GM18502 (cell line): ENCODE data around the gene ZNF410.
"Not testable (repeated sequence)": the region's sequence is repeated elsewhere in the genome, so short reads cannot be mapped to it uniquely, and the experiment has no call there.

ENCODE experiments used
- ATAC-seq: cut with Tn5 transposase; IDR thresholded peaks from one replicate; pipeline ENCODE4 v1.9.1; 2021; ENCODE audit warnings: mild to moderate bottlenecking; ENCODE audit not compliant: unreplicated experiment, poor library complexity

The ZNF410 gene

DNA sequence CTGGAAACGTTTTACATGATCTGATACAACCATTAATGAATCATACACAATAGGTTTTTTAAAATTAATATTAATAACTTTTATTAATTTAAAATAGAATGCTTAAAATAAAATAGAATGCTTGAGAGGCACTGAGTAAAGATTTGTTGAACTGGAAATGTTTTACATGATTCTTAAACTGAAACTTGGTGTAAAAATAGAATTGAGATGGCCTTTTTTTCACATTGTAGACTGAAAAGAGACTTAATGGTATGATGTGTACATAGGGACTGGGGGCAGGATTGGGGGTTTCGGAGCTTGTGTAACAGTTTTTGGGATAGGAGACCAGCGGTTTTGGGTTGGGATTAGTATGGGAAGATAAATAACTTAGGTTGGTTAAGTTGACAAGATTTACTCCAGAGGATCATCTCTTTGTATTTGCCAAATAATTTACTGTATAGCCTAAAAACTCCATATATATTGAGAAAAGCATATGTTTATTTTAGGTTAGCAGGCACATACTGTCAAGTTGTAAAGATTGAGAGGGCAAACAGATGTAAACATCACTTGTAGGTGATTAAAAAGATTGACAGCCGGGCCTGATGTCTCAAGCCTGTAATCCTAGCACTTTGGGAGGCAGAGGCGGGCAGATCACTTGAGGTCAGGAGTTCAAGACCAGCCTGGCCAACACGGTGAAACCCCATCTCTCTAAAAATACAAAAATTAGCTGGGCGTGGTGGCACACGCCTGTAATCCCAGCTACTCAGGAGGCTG is 2.0 kb upstream of the ZNF410 start:
- no peak for ATAC-seq

DNA sequence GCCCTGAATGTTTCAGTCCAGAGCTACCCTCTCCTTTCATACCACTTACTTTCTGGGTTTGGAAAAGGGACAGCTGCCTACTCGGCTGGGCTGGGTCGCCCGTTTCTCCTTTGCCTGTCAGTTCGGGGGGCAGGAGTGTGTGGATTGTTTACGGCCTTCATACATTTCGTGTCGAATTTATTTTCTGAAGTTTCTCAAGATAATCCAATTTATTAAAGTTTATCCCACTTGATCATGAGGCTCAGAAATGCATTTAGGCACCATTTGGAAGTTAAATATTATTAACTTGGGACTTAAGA is 608 bp downstream of the ZNF410 start:
- ATAC-seq, result no peak

DNA sequence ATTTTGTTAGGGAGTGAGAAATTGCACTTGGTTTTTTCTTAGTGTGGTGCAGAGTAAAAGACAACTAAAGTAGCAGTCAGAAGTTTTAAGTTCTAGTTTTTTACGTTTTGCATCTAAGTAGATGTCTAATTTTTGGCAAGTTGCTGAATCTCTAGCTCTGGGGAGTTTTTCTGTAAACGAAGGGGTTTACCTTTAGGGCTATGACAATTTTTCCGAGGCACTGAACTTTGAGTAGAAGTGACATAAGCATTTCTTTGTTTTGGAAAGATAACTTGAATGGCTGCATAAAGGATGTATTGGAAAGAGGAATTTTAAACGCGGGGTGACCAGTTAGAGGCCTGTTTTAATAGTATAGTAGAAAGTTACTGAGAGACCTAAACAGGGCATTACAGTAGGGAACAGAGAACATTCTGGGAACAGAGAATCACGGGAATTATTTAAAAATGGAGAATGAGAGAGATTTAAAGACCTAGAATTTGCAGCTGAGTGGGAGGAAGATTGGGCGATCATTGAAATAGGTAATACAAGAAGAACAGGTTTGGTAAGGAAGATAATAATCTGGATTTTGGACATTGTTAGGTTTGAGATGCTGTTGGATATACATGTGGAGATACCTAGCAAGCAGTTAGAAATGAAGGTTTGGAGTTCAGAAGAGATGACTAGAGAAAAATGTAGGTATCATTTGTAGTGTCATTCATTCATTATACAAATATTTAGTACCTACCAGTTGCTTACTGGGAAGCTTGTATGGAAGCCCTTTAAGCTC is 1.2 kb downstream of the ZNF410 start:
- ATAC-seq, result no peak

DNA sequence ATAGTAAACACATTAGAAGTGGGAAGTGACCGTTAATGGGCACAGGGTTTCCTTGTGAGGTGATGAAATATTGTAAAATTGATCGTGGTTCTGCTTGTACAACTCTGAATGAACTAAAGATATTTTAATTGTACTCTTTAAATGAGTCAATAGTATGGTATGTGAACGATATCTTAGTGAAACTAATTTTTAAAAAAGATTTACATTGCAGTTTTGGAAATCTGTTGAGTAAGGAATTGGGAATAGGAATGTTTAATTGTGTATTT is 1.7 kb downstream of the ZNF410 start:
- ATAC-seq, result no peak

DNA sequence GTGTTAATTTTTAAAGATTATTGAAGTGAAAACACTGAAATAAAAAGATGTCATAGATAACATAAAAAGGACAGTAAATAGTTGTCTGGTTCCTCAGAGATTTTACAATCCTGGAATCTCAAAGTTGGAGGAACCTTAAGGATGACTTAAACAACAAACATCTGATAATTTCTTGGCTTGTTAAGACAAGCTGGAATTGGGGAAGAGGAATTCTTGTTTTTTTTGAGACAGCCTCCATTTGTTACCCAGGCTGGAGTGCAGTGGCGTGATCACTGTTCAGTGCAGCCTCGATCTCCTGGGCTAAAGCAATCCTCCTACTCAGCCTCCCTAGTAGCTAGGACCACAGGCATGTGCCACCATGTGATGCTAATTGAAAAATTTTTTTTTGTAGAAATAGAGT is 2.3 kb downstream of the ZNF410 start:
- no peak for ATAC-seq

DNA sequence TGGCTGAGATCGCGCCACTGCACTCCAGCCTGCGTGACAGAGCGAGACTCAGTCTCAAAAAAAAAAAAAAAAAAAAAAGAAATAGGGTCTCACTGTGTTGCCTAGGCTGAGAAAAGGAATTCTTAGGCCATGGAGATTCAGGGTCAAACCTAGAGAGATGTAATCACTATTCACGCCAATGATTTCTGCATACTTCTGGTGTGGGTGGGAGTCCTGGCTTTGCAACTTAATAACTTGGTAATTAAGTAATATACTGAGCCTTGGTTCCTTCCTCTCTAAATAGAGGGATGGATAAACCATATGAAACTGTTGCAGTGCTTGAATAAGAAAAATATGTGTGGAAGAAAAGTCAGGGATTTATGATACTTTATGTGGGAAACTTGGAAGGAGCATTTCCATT is 2.7 kb downstream of the ZNF410 start:
- ATAC-seq, result no peak

DNA sequence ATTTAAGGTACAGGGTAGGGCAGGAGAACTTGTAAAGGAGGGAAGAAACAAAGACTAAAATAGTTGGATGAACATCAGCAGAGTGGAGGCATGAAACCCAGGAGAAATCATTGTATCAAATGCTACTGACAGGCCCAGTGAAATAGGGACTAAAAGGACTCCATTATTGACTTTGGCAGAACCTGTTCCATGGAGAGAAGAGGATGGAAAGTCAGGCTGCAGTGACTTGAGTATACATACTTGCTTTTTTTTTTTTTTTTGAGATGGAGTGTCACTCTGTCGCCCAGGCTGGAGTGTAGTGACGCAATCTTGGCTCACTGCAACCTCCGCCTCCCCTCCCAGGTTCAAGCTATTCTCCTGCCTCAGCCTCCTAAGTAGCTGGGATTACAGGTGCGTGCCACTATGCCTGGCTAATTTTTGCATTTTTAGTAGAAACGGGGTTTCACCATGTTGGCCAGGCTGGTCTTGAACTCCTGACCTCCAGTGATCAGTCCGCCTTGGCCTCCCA is 7.6 kb downstream of the ZNF410 start:
- not testable (repeated sequence) for ATAC-seq

DNA sequence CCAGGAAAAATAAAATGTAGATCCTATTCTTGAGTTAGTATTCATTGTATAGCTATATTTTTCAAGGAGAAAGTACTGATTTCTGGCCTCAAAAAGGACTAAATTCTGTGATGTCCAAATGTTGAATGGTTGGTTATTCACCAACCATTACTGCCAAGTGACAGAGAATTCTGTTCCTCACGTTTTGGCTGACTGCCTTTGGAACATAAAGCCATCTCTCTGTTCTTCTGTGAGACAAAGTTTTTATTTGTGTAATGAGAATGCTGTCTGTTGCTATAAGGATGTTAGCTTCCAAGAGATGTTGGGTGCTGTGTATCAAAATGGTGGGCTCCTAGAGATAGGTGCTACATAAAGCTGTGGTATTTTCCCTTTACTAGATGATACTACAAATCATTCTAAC is 9.3 kb downstream of the ZNF410 start:
- ATAC-seq, result no peak

DNA sequence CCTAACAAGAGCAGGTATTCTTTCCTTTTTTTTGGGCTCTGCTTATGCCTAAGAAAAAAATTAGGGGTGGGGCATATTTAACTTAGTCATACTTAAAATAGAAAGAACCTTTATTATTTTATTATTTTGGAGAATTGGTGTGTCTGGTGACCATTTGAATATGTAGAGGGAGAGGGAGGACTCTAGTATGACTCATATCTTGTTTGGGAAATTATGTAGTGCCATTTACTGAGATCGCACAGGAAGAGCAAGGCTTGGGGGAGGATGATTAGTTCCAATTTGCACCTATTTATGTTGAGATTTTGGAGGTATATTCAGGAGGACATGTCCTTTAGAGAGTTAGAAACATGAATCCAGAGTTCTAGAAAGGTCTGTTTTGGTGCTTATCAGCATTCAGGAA is 9.9 kb downstream of the ZNF410 start:
- ATAC-seq, result no peak

DNA sequence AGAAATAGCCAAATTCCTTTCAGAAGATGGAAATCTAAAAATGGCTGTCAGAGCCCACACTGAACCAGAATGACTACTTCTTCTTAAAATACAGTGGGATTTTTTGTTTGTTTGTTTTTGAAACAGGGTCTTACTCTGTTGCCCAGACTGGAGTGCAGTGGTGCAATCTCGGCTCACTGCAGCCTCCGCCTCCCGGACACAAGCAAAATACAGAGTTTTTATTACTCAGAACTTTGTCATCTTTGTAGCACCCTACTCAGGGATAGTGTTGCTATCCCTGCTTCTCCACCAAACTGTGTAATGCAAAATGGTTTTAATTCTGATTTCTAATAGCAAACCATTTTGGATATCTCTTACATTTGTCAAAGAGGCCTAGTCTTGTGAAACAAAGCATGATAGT is 16.4 kb downstream of the ZNF410 start:
- no peak for ATAC-seq

DNA sequence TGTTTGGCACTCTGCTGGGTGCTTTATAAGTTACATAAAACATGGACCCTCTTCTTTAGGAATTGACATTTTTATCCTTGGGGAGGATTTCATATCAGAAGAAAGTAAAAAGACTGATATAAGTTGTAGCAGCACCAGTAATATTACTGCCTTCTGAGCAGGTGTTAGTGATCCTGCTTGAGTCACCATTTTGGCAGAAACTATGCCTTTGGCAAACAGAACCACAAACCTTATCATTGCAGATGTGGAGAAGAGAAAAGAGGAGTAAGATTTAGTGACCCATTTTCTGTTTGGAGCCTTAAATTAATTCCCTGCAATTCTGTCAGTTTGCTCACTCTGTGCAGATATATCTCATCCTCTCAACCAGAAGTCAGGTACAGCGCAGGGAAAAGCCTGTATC is 23.0 kb downstream of the ZNF410 start:
- no peak for ATAC-seq

DNA sequence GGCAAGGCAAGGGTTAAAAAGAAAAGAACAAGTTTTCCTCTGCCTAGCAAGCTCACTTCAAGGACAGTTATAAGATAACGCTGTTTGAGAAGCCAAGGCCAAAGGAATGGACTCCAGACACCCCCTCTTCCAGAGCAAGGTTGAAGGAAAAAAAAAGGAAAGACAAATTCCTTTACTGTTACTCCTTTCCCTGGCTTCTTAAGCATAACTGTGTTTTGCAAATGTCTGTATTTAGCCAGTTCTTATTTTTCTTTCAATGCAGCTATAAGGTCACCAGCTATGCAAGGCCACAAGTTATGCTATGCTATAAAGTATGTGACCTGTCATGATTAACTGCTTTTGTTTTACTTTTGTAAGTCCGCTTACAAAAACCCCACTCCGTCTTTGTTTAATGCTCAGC is 26.6 kb downstream of the ZNF410 start:
- no peak for ATAC-seq

DNA sequence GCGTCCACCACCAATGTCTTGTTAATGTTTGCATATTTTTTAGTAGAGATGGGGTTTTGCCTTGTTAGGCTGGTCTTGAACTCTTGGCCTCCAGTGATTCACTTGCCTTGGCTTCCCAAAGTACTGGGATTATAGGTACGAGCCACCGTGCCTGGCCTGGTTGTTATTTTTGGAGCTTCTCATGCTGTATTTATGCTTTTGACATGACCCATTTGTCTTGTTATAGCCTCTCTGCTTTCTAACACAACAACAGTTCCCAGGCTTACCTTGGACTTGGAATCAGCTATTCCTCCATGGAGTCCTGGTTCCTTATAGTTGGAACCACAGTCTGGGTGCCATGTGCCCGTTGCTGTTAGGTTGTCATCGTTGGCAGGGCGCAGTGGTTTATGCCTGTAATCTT is 29.7 kb downstream of the ZNF410 start:
- no peak for ATAC-seq

DNA sequence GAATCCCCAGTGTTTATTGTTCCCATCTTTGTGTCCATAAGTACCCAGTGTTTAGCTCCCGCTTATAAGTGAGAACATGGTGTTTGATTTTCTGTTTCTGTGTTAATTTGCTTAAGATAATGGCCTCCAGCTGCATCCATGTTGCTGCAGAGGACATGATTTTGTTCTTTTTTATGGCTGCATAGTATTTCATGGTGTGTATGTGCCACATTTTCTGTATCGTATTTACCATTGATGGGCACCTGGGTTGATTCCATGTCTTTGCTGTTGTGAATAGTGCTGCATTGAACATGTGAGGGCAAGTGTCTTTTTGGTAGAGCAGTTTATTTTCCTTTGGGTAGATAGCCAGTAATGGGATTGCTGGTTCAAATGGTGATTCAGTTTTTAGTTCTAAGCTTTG is 32.8 kb downstream of the ZNF410 start:
- not testable (repeated sequence) for ATAC-seq

DNA sequence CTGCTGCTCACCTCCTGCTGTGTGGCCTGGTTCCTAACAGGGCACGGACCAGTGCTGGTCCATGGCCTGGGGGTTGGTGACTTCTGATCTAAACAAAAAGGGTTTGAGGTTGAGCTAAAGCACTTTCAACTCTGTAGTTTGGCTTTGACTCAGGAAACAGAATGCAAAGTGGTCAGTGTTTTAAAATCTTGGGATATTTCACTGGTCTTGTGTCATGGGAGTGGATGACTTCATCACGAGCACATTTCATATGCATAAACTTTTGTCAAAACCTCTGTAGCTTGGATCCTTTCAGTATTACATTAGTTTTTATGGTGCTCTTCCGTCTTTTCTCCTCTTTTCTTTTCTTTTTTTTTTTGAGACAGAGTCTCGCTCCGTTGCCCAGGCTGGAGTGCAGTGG is 37.7 kb downstream of the ZNF410 start:
- no peak for ATAC-seq

DNA sequence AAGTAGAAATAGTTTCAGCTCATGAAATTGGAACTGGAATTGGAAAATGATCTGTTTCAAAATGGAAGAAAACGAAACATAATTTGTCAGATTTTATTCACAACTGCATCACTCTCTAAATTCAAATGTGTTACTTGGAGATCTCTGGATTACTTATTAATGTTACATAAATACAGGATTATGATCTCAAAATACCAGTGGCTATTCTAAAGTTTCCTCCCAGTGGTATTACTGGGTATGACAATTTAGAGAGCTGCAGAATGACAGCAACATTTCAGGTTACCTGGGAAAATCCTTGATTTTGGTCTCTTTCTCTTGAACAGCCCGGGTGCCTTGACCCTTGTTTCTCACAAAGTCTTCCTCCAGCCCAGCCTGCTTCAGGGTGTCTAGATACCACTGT is 49.0 kb downstream of the ZNF410 start:
- ATAC-seq, result no peak

DNA sequence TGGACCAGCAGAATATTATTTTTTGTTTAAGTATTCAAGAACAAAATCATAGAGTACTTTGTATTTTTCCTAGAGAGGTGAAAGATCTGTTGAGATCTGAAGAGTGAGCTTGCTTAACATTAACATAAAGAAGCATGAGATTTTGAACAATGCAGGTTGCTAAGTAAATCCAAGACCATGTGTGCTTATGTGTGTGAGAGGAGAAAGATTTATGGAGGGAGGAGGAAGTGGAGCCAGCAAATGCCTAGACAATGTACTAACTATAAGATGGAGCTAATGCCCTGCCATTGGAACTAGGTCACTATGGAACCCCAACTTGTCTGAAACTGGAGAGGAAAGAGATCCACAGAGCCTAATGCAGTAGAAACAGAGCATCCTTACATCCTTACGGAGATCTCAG is 49.9 kb downstream of the ZNF410 start:
- no peak for ATAC-seq

DNA sequence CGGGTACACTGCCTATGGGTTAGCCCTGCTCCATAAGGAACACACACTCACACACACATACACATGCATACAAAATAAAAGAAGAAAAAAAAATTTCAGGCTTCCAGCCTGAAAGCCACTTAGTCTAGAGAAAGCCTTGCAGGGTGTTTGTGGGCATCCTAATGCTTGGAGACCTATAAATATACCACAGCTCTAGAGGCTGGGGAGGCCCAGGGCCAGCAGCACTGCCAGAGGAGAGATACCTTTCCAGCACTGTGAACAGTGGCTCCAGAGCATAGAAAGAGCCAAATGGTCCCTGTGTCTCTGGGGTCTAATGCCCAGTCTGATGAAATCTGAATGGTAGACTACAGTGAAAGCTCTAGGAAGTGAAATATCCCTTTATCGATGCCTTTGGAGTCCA is 50.4 kb downstream of the ZNF410 start:
- no peak for ATAC-seq

DNA sequence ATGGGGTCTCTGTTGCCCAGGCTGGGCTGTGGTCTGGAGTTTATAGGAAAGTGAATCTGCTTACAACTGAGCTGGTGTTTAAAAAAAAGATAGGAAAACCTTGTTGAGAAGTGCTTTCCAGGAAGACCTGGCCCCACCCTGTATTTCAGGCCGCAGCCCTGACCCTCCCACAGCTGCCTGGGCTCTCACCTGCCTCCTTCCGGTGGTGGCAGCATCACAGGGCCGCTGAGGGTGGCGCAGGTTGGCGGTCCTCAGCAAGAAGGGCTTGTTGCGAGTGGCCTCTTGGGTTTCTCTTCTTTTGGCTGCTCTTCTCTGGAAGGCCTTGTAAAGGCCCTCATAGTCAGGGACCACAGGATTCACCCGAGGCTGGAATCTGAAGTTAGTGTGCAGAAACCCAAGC is 55.5 kb downstream of the ZNF410 start:
- ATAC-seq, result no peak

DNA sequence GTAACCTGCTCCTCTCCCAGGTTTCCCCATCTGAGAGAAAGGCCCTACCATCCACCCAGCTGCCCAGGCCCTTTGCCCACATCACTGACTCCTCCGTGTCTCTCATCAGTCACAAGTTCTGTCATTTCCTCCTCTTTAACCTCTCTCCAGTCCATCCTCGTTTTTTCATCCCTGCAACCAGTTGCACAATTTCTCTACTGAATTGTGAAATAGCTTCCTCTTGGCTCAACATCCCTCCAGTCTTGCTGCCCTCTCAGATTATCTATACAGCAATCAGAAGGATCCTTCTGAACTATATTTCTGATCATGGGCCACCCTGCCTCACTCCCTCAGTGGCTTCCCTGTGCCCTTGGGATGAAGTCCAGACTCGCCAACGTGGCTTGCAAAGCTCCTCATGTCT is 56.4 kb downstream of the ZNF410 start:
- no peak for ATAC-seq

DNA sequence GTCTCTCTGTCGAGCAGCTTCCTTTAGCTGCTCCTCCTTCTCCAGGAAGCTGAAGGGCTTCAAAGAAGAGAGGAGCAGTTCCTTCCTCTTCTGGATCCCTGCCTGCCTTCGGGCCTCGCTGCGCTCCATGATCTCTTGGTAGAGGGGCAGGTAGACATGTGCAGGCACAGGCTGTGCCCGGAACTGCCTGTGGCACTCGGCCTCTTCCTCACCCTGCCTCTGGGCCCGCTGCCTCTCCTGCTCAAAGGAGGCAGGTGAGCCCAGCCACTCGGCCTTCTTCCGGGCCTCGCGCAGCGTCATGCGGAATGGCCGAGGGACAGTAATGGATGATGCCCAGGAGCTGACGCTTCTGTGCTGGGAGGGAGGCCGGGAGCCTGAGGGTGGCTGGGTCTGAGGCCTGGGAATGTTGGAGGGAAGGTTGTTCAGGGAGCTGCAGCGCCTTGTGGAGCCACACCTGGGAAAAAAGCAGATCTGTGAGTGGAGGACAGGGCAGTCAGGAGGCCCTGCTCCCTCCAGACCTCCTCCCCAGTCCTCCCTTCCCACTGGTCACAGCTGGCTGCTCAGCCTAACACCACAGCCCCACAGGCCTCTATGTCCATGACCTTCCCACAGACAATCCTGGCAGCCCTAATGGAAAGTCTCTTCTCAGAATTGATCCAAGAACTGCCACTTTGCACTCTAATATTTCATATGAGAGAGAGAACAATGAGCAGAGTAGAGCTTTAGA is 57.9 kb downstream of the ZNF410 start:
- ATAC-seq, result no peak
